ENCODE data around the gene NFU1.

Gene NFU1

GRCh38 chr2:69436938-69437750 lies at the start of gene NFU1:
TSS of gene NFU1 (minus strand) at chr2:69437435. CDS start at chr2:69437422, 13 bp downstream.
- FAIRE-seq = peak; percentile 82

GRCh38 chr2:69483696-69484095 lies 46.5 kb upstream of the NFU1 start:
- no peak for FAIRE-seq

- FAIRE-seq = no peak
These were observed 45.8 kb upstream of the NFU1 start for GRCh38 chr2:69483024-69483423.

- FAIRE-seq = no peak
These were observed 45.2 kb upstream of the NFU1 start for GRCh38 chr2:69482471-69482870.

GRCh38 chr2:69481421-69481820 lies 44.2 kb upstream of the NFU1 start:
- no peak for FAIRE-seq

GRCh38 chr2:69477627-69478026 lies 40.4 kb upstream of the NFU1 start:
- FAIRE-seq = no peak

GRCh38 chr2:69474688-69475087 lies 37.5 kb upstream of the NFU1 start:
- FAIRE-seq = no peak

GRCh38 chr2:69471793-69472192 lies 34.6 kb upstream of the NFU1 start:
- FAIRE-seq = no peak

GRCh38 chr2:69470911-69471310 lies 33.7 kb upstream of the NFU1 start:
- FAIRE-seq = no peak

GRCh38 chr2:69469784-69470183 lies 32.5 kb upstream of the NFU1 start:
- FAIRE-seq = no peak

- FAIRE-seq = no peak
These were observed 32.1 kb upstream of the NFU1 start for GRCh38 chr2:69469375-69469774.

- no peak for FAIRE-seq
These were observed 29.5 kb upstream of the NFU1 start for GRCh38 chr2:69466728-69467127.

GRCh38 chr2:69465513-69466456 lies 28.6 kb upstream of the NFU1 start:
- FAIRE-seq = no peak

GRCh38 chr2:69464575-69464974 lies 27.3 kb upstream of the NFU1 start:
- no peak for FAIRE-seq

- FAIRE-seq = no peak
These were observed 25.5 kb upstream of the NFU1 start for GRCh38 chr2:69462780-69463179.

GRCh38 chr2:69461404-69461803 lies 24.2 kb upstream of the NFU1 start:
- no peak for FAIRE-seq

GRCh38 chr2:69459936-69460335 lies 22.7 kb upstream of the NFU1 start:
- FAIRE-seq = no peak

- no peak for FAIRE-seq
These were observed 19.8 kb upstream of the NFU1 start for GRCh38 chr2:69456950-69457445.

GRCh38 chr2:69456154-69456553 lies 18.9 kb upstream of the NFU1 start:
- FAIRE-seq = no peak

- no peak for FAIRE-seq
These were observed 17.7 kb upstream of the NFU1 start for GRCh38 chr2:69454976-69455375.

GRCh38 chr2:69453475-69454129 lies 16.4 kb upstream of the NFU1 start:
- no peak for FAIRE-seq

- no peak for FAIRE-seq
These were observed 15.5 kb upstream of the NFU1 start for GRCh38 chr2:69452687-69453086.
